GM21786 (cell line): ENCODE results near the gene DYRK1A.

Experiments used
- ATAC-seq: cut with Tn5 transposase; IDR thresholded peaks from one replicate; pipeline ENCODE4 v1.9.1; 2021; ENCODE audit not compliant: unreplicated experiment

The DYRK1A gene

GRCh38 chr21:37384416-37384815 is 17.8 kb downstream of the DYRK1A start:
- ATAC-seq, result no peak

- ATAC-seq, result no peak
These were observed 18.7 kb downstream of the DYRK1A start for GRCh38 chr21:37385179-37385765.

DNA sequence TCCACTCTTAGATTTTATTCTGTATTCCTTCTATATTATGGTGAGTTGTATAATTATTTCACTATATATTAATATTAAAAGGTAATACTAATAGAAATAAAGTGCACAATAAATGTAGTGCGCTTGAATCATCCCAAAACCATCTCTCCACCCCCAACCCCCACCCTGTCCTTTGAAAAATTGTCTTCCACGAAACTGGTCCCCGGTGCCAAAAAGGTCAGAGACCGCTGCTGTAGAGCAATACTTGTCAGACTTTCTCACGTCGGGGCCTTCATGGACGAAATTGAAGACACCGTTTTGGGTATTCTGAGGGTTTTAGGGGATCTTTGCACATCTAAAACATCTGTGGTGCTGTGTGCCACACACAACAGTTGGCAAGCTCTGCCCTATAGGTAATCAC is 19.6 kb downstream of the DYRK1A start:
- ATAC-seq, result no peak

GRCh38 chr21:37389456-37389855 is 22.9 kb downstream of the DYRK1A start:
- ATAC-seq, result no peak

DNA sequence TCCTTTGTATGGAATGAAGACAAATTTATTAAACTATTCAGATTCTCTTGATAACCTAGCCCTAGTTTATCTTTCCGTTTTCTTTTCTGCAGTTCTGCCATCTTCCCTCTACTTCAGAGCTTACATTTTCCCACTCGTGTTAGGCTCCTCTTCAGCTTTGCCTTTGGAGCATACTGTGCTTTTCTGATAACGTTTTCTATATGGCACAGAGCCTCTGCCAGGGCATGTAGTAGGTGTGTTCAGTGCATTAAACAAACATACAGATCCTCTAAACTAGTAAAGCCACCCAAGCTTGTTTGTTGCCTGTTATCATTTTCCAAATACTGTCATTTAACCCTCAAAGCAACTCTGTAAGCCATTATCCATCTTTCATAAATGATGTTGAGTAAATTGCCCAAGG is 25.1 kb downstream of the DYRK1A start:
- ATAC-seq, result no peak

DNA sequence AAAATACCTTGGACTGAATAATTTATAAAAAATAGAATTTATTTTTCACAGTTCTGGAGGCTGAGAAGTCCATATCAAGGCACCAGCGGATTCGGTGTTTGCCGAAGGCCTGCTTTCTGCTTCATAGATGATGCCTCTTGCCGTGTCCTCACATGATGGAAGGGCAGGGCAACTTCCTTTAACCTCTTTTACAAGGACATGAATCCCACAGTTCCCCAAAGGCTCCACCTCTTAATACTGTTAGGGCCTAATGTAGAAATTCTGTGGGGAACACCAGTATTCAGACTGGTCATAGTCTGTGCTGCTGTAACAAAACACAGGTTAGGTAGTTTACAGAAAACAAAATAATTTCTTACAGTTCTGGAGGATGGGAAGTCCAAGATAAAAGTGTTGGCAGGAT is 25.9 kb downstream of the DYRK1A start:
- ATAC-seq, result no peak

DNA sequence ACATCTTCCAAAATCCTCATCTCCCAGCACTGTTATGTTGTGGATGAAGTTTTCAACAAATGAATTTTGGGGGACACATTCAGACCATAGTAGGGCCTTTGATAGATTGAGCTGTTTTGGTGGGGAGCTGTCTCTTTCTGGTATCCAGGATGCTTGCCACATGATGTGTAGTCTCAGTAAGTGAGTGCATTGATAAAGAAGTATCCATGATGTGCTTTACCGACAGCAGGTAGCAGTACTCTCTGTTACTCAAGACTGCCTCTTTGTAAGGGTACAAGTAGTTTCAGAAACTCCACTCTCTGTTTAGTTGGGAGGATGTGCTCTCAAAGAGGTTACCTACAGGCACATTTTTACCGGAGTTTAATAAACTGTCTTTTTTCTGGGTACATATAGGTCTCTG is 26.5 kb downstream of the DYRK1A start:
- ATAC-seq, result no peak

DNA sequence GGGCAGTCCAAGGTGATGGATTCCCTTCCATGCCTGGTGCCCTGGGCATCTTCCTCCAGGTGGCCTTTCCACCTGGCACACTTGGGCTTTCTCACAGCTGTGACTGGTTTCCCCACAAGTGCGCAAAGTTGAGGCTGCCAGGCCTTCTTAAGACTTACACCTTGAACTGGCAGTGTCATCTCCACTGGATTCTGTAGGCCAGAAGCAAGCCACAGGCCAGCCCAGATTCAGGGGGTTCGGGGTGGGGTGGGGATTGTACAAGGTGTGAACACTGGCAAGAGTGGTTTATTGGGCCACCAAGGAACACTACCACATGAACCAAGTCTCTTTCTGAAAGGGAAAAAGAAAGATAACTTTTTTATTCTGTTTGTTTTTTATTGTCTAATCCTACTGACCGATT is 27.2 kb downstream of the DYRK1A start:
- ATAC-seq, result no peak

GRCh38 chr21:37395961-37396360 is 29.4 kb downstream of the DYRK1A start:
- ATAC-seq, result no peak

- ATAC-seq, result no peak
These were observed 30.3 kb downstream of the DYRK1A start for GRCh38 chr21:37396855-37397254.

- ATAC-seq, result no peak
These were observed 32.1 kb downstream of the DYRK1A start for GRCh38 chr21:37398697-37399096.

DNA sequence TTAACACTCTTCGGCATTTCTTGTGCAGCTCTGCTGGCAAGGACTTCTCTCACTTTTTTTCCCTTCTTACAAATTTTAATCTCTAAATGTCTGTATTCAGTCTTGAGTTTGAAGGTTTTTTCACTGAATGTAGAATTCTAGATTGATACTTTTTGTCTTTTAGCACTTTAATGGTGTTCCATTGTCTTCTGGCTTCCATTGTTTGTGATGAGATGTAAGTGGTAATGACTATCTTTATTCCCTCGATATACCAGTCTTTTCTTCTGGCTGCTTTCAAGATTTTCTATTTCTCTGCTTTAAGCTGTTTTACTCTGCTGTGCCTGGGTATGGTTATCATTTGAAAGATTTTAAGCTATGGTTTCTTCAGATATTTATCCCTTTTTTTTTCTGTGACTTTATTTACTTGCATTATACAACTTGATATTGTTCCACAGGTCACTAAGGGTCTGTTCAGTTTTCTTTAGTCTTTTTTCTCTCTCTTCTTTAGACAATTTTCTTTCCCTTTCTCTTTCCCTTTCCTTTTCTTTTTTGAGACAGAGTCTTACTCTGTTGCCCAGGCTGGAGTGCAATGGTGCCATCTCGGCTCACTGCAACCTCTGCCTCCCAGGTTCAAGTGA is 35.8 kb downstream of the DYRK1A start:
- no peak for ATAC-seq

GRCh38 chr21:37405629-37406028 is 39.1 kb downstream of the DYRK1A start:
- ATAC-seq, result no peak

DNA sequence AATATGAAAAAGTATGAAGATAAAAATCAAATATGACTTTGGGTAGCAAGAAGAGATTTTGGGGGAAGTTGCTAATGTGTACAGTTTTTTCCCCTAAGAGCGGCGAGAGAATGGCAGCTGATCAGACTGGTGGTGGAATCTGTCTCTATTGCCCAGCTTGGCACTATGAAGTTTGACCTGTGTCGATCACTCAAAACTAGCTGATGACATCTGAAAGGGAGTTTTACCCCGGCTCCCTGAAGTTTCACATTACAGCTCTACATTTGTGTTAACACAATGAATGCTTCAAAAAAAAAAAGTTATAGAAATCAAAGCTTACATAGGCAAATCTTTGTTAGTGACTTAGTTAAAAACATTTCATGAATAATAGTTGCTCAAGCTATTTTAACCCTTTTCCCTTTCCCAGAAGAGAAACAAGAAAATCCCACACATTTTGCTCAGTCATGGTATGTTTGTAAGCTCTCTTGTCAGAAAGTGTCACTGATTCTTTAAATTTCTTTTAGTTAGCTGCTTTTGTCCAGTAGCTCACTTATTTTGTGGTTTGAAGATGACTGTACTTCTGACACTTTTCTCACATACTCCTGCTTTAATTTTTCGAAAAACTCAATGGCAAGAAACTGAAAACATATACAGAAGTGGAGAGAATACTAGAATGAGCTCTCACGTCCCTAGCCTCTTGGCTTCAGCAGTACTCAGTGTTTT is 41.3 kb downstream of the DYRK1A start:
- ATAC-seq, result peak; percentile 64

DNA sequence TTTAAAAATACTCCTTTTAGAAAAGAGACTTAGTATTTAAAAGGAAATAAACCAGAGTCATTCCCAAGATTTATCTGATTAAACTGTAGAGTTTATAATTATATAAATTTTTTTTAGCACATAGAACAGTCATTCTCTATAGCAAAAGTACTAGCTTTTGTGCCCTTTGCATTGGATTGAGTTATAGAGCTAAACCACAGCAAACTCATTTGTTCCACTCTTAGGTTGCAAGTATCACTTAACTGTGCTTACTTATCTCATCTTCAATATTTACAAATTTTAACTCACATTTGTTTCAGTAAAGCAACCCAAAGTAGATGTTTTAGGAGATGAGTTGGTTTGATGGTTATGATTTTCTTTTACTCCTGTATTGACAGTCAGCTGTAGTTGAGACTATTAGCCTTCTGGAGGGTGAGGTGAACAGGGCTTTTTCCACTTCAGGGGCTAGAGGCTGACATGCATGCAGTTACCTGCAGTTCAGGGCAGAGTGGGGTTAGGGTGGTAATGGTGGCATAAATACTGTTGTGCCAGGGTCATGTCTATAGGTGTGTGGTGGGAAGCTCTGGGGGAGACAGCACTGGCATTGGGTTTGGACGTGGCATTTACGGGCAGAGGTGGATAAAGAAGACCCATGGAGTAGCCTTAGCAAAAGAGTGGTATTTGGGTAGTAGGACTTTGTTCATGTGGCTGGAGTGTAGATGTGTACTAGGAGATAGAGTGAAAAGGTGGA is 42.1 kb downstream of the DYRK1A start:
- ATAC-seq, result peak; percentile 12

- no peak for ATAC-seq
These were observed 44.1 kb downstream of the DYRK1A start for GRCh38 chr21:37410639-37411038.

GRCh38 chr21:37412603-37413360 is 46.2 kb downstream of the DYRK1A start:
- ATAC-seq, result no peak

DNA sequence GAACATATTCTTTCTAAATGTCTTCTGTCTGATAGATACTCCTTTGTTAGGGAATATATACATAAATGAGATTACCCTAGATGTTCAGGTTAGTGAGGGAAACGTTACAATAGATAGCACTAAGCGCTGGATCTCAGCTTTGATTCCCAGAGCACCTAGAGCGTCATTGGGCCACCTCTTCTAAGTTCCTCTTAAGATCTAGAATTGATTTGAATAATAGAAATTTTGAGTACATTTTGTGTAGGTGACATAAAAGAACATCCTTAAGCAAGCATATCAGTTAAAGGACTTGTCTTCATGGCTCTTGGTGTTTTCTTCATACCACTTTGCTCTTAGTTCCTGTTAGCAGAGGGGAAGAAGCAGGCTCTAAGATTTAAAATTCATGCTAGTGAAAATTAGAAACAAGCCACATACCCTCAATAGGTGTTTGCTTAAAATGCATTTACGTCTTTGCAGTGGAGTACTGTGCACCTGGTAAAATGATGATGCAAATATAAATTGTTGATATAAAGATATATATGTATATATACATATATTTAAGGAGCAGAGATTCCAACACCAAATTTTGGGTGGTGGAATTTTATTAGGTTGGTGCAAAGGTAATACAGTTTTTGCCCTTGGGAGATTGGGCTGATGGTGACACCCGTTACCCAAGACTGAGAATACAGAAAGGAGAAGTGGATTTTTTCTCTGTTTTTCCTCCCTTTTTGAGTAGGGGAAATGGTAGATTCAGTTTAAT is 47.1 kb downstream of the DYRK1A start:
- ATAC-seq, result no peak

DNA sequence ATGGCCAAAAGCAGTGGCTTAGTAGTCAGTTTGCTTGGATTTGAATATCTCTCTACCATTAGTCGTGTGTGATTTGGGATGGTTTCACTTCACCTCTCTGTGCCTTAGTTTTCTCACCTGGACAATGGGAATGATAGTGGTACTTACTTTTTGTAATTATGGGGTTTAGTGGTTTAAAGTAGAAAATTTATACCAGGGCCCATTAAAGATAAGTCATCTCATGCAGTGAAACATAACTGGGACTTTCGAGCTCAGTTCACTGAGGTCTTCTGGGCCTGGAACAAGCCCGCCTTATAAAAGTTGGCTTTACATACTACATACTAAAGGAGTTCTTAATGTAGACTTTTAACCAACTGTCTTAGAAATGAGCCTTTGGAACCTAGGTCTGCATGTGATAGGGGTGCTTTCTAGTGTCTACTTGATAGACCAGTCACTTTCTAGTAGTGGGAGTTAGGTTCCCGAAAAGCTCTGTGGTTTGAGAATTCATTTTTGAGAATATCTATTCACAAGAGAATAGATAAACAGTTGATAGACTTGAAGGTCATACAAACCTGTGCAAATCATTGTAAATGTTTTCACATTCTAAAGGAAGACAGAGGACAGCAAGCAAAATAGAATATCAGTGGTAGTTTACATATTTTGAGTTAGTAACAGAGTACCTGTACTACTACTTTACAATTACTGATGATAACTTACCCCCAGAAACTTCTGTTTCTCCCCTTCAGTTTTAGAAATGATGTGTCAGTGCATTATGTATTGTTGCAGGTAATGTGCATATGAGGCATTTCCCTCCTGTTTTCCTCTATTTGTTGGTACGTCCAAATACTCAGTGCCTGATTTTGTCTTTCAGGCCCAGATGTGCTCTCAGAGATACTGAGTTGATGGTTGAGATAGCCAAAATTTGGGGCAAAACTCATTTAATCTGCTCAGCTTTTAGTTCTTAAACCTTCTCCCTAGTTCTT is 48.0 kb downstream of the DYRK1A start:
- ATAC-seq, result no peak
